ENCODE data around the gene POGK.

The POGK gene

GRCh38 chr1:166899769-166900168 lies 60.5 kb downstream of the POGK start:
- no peak for FAIRE-seq
- no peak for DNase-seq (ENCODE audit: low spot score)

GRCh38 chr1:166900987-166901386 lies 61.7 kb downstream of the POGK start:
- DNase-seq (ENCODE audit: low spot score) (no peak), FAIRE-seq (no peak)

GRCh38 chr1:166902279-166902678 lies 63.0 kb downstream of the POGK start:
- DNase-seq (ENCODE audit: low spot score) (peak; percentile 74), FAIRE-seq (peak; percentile 45)

DNA sequence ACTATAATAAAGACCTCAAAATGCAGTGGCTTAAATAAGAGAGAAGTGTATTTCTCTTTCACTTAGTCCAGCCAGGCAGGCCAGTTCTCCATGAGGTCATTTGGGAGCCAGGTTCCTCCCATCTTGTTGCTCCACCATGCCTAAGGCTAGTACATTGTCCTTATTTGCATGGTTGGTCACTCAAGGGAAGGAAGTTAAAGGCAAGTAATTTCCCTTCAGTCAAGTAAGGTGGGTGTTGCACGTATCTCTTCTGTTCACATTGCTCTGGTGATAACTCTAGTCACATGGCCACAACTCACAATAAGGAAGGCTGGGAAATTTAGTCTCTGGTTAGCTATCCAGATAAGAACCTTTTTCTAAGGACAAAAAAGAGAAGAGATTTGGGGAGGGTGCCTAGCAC lies 64.0 kb downstream of the POGK start:
- DNase-seq (ENCODE audit: low spot score) (no peak), FAIRE-seq (no peak)

GRCh38 chr1:166905136-166905535 lies 65.9 kb downstream of the POGK start:
- DNase-seq (ENCODE audit: low spot score) (no peak), FAIRE-seq (no peak)

DNA sequence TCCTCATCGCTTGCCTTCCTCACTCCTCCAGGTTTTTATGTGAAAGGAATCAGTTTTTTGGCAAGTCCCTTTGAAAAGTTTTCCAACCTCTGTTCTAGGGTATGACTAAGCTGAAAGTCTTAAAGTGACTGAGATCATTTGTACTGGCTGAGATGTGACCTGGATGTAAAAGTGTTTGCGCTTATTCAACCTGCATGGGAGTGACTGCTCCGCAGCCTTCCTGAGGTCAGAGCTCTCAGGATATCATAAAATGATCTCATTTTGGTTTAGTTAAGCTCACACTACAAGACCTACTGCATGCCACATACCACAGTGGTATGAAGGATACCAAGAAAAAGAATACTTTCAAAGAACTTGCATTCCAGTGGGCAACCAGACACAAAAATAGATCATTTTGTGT lies 66.6 kb downstream of the POGK start:
- FAIRE-seq (peak; percentile 87), DNase-seq (ENCODE audit: low spot score) (peak; percentile 94)
